ENCODE results near the gene GGT6.

Gene GGT6

DNA sequence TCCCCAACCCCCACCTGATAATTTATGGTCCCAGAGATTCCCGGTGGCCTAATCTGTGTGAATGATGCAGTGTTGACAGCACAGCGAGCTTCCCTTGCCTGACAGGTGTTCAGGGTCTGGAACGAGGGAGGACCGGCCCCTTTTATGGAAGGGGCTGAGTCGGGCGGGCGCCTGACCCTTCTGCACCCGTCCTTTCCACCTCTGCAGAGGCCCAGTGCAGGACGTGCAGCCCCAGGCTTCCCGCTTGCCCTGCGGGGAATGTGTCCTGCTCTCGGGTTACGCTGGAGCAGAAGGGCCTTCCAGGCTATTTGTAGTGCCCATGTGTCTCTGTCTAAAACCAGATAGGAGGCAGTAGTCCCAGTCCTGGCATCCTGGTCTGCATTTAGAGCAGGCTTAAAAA, 40.2 kb upstream of the GGT6 start:
- Histone ChIP-seq H3K4me3 (ENCODE audit: low read depth in 1 of 2, low read length in 2 of 2) (no peak overlapping the region), H3K4me1 (ENCODE audit: insufficient read depth, low read length) (peaks cover 1% of the 10 kb centered on the region; the same call in 1 of the 2 replicates), H3K4me2 (ENCODE audit: insufficient read depth, low read length) (no peak overlapping the region), H3K36me3 (ENCODE audit: insufficient read depth, low read length) (no peaks in the 10 kb centered on the region), H3K79me2 (ENCODE audit: insufficient read depth, low read length) (no peaks in the 10 kb centered on the region), H4K20me1 (ENCODE audit: insufficient read depth, low read length) (no peaks in the 10 kb centered on the region), H2AFZ (ENCODE audit: low read depth, low read length) (no peak overlapping the region), H3K27ac (ENCODE audit: low read length) (no peak overlapping the region), H3K9ac (ENCODE audit: low read depth, low read length) (no peak overlapping the region), H3K27me3 (ENCODE audit: insufficient read depth, low read length, poor library complexity) (peaks cover 2% of the 10 kb centered on the region), H3K9me3 (ENCODE audit: insufficient read depth, low read length, severe bottlenecking) (no peaks in the 10 kb centered on the region)
- DNase-seq: no peak
- TF ChIP-seq, protein P1, sequence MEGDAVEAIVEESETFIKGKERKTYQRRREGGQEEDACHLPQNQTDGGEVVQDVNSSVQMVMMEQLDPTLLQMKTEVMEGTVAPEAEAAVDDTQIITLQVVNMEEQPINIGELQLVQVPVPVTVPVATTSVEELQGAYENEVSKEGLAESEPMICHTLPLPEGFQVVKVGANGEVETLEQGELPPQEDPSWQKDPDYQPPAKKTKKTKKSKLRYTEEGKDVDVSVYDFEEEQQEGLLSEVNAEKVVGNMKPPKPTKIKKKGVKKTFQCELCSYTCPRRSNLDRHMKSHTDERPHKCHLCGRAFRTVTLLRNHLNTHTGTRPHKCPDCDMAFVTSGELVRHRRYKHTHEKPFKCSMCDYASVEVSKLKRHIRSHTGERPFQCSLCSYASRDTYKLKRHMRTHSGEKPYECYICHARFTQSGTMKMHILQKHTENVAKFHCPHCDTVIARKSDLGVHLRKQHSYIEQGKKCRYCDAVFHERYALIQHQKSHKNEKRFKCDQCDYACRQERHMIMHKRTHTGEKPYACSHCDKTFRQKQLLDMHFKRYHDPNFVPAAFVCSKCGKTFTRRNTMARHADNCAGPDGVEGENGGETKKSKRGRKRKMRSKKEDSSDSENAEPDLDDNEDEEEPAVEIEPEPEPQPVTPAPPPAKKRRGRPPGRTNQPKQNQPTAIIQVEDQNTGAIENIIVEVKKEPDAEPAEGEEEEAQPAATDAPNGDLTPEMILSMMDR (IDR thresholded peaks at IDR 0.05; ENCODE audit: borderline replicate concordance, extremely low read depth, low read length, poor library complexity, severe bottlenecking): no peak
- no peak for TF ChIP-seq EZH2 (IDR thresholded peaks at IDR 0.05; ENCODE audit: borderline replicate concordance, low read depth, low read length, severe bottlenecking)
- no peak for ATAC-seq (ENCODE audit: insufficient read depth, low read depth)

GRCh38 chr17:4599505-4600281, 39.3 kb upstream of the GGT6 start:
- TF ChIP-seq, protein P1 (IDR thresholded peaks at IDR 0.05; ENCODE audit: borderline replicate concordance, extremely low read depth, low read length, poor library complexity, severe bottlenecking): no peak
- no peak for TF ChIP-seq EZH2 (IDR thresholded peaks at IDR 0.05; ENCODE audit: borderline replicate concordance, low read depth, low read length, severe bottlenecking)
- Histone ChIP-seq H3K27ac (ENCODE audit: low read length) (no peak overlapping the region), H3K4me2 (ENCODE audit: insufficient read depth, low read length) (no peak overlapping the region)

GRCh38 chr17:4598776-4599504, 38.6 kb upstream of the GGT6 start:
- no peaks in the 10 kb centered on the region for H3K36me3 ChIP-seq (ENCODE audit: insufficient read depth, low read length)
- no peak overlapping the region for H3K4me3 ChIP-seq (ENCODE audit: low read depth in 1 of 2, low read length in 2 of 2)
- H3K4me1 ChIP-seq (ENCODE audit: insufficient read depth, low read length): no peaks in the 10 kb centered on the region
- no peak overlapping the region for H3K9ac ChIP-seq (ENCODE audit: low read depth, low read length)
- no peak overlapping the region for H3K27ac ChIP-seq (ENCODE audit: low read length)
- DNase-seq (no peak), ATAC-seq (ENCODE audit: insufficient read depth, low read depth) (no peak)
- H4K20me1 ChIP-seq (ENCODE audit: insufficient read depth, low read length): no peaks in the 10 kb centered on the region
- no peaks in the 10 kb centered on the region for H3K79me2 ChIP-seq (ENCODE audit: insufficient read depth, low read length)
- TF ChIP-seq, protein P1 (IDR thresholded peaks at IDR 0.05; ENCODE audit: borderline replicate concordance, extremely low read depth, low read length, poor library complexity, severe bottlenecking): no peak
- no peak for TF ChIP-seq EZH2 (IDR thresholded peaks at IDR 0.05; ENCODE audit: borderline replicate concordance, low read depth, low read length, severe bottlenecking)
- no peaks in the 10 kb centered on the region for H3K9me3 ChIP-seq (ENCODE audit: insufficient read depth, low read length, severe bottlenecking)
- no peak overlapping the region for H2AFZ ChIP-seq (ENCODE audit: low read depth, low read length)
- peaks cover 2% of the 10 kb centered on the region for H3K27me3 ChIP-seq (ENCODE audit: insufficient read depth, low read length, poor library complexity)
- H3K4me2 ChIP-seq (ENCODE audit: insufficient read depth, low read length): no peak overlapping the region

More at GRCh38 chr17:4599505-4600281, 39.3 kb upstream of the GGT6 start:
- Histone ChIP-seq H3K36me3 (ENCODE audit: insufficient read depth, low read length) (no peaks in the 10 kb centered on the region), H4K20me1 (ENCODE audit: insufficient read depth, low read length) (no peaks in the 10 kb centered on the region), H3K9ac (ENCODE audit: low read depth, low read length) (no peak overlapping the region), H3K27me3 (ENCODE audit: insufficient read depth, low read length, poor library complexity) (peaks cover 2% of the 10 kb centered on the region), H2AFZ (ENCODE audit: low read depth, low read length) (no peak overlapping the region), H3K4me3 (ENCODE audit: low read depth in 1 of 2, low read length in 2 of 2) (no peak overlapping the region), H3K4me1 (ENCODE audit: insufficient read depth, low read length) (no peaks in the 10 kb centered on the region), H3K9me3 (ENCODE audit: insufficient read depth, low read length, severe bottlenecking) (no peaks in the 10 kb centered on the region), H3K79me2 (ENCODE audit: insufficient read depth, low read length) (no peaks in the 10 kb centered on the region)
- DNase-seq (no peak), ATAC-seq (ENCODE audit: insufficient read depth, low read depth) (no peak)

Measured in DND-41 (cell line).